Prostate gland (tissue), 2 donors: ENCODE results near the gene RABGAP1L.

Source experiments
- CTCF ChIP-seq, 4 experiments: fragments of 200-600 bp in 2 of 4; fragments of 450-650 bp in 2 of 4; sonication (generic) in 2 of 4; IDR thresholded peaks; 1 replicate in 3 of 4; 2 replicates in 1 of 4; pipeline ENCODE4 v1.5.1; 2016 to 2019; ENCODE audit warnings: antibody characterized with exemption in 4 of 4, mild to moderate bottlenecking in 2 of 4, moderate library complexity in 2 of 4
- POLR2A ChIP-seq: fragments of 450-650 bp; IDR thresholded peaks from one replicate; pipeline ENCODE4 v1.6.1; 2016; ENCODE audit warnings: antibody characterized with exemption, mild to moderate bottlenecking
- POLR2AphosphoS5 ChIP-seq: sonication (generic); formaldehyde crosslinking; IDR thresholded peaks from one replicate; pipeline ENCODE4 v1.6.1; 2017; ENCODE audit warnings: antibody characterized with exemption

GRCh38 chr1:174663358-174663757, 504.0 kb downstream of the RABGAP1L start:
- no peak for TF ChIP-seq CTCF (IDR thresholded peaks at IDR 0.05)
- TF ChIP-seq POLR2AphosphoS5: no peak
- no peak for TF ChIP-seq POLR2A
